GM18858 (cell line): Measurements from ENCODE around the gene FBXO9.

ENCODE experiments used
- ATAC-seq: cut with Tn5 transposase; IDR thresholded peaks from one replicate; pipeline ENCODE4 v1.9.1; 2021; ENCODE audit not compliant: unreplicated experiment

FBXO9 gene

GRCh38 chr6:53086302-53086701 lies 21.1 kb downstream of the FBXO9 start:
- no peak for ATAC-seq

GRCh38 chr6:53089948-53090347 lies 24.7 kb downstream of the FBXO9 start:
- no peak for ATAC-seq

DNA sequence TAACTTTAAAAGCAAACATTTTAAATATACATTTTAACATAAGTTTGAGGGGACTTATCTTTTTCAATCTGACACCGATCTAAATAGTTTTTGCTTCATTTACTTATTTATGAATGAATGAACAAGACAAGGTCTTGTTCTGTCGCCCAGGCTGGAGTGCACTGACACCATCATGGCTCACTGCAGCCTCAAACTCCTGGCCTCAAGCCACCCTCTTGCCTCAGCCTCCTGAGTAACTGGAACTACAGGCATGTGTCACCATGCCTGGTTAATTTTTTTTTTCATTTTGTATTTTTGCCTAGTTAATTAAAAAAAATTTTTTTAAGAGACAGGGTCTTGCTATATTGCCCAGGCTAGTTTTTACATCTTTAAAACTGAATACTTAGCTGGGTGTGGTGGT lies 25.4 kb downstream of the FBXO9 start:
- ATAC-seq: no peak

DNA sequence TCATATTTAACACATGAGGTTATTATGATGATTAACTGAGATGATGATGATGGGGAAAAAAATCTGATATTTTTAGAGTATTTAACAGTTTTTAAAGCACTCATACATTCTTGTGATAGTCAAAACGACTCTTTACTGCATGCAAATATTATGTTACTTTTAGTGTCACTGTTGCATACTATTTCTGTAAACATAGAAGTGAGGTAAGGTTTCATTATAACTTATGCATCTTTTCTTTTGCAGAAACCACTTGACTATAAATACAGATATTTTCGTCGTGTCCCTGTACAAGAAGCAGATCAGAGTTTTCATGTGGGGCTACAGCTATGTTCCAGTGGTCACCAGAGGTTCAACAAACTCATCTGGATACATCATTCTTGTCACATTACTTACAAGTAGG lies 30.1 kb downstream of the FBXO9 start:
- ATAC-seq: no peak

- no peak for ATAC-seq
Observed at GRCh38 chr6:53095716-53096115, 30.5 kb downstream of the FBXO9 start.

DNA sequence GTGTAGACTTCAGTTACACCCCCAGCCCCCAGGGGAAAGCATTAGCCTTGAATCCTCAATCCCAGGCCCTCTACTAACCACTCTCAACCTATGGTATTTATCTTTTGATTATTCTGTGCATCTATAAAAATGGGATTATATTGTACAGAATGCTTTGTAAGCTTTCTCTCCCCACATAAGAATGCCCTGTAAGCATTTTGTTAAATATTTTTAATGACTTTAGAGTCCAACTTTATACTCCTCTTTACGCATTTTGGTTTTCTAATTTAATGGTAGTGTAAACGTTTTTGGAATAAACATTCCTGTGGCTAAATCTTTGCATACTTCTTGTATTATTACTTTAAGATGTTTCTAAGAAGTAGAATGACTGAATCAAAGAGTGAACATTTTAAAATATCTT lies 35.4 kb downstream of the FBXO9 start:
- ATAC-seq: no peak

GRCh38 chr6:53101006-53101405 lies 35.8 kb downstream of the FBXO9 start:
- no peak for ATAC-seq

DNA sequence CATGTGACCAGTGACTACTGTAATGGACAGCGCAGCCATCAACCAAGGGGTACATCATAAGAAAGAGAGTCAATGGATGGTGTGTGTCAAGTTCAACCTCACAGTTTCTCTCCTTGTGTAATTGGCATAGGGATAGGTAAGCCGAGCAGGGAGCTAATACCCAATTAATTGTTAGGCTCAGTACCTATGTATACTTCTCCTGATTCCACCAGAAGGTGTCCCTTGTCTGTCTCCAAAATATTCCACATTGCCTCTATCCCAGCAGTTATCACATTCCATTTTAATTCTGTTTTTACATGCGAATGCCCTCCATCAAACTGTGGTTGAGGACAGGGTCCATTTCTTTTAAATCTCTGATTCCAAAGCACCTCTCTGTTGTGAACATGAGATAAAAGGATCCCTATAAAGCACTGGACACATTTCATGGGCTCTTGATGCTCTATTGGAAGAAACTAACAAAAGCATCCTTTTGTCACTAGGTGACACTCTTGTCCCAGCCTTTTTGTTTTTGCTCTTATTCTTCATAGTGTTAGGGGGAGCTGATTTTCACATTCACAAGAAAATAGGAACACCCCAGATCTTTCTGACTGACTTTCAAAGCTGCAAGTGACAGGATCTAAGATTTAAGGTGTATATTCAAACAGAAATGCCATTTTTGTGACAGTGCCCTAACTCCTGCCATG lies 38.9 kb downstream of the FBXO9 start:
- ATAC-seq: no peak

DNA sequence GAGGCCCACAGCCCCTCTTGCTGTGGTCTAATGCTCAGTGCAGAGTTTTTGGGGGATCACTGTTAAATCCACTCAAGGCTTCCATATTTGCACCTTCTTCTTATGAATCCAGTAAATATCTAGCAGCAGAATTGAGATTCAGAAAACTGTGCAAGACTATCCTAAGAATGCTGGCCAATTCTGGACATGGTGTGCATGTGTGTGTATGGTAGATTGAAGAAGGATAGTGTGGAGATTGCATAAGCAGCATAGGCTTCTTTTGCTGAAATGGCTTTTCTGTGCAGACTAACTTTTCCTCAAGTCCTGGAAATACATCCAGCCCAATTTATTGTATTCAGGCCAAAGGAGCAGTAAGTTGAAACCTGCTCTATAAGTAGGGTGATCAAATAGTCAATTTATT lies 39.7 kb downstream of the FBXO9 start:
- no peak for ATAC-seq

DNA sequence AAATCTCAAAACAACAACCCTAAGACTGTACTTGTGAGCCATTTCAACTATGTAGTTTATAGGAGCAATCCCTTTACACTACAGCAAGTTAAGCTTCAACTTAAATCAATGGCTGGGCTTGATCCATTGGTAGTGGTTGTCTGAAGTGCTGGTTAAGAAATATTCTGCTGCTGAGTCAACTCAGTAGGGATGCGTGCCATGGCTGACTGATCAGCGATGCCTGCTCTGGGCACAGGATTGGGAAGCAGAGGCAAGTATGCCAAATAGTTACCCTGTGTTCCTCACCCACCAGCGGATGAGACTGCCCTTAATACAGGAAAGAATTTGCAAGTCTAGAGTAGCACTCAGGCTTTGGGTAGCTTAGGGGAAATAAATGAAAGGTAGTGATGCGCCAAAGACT lies 41.9 kb downstream of the FBXO9 start:
- ATAC-seq: no peak

GRCh38 chr6:53109612-53110011 lies 44.4 kb downstream of the FBXO9 start:
- ATAC-seq: no peak

DNA sequence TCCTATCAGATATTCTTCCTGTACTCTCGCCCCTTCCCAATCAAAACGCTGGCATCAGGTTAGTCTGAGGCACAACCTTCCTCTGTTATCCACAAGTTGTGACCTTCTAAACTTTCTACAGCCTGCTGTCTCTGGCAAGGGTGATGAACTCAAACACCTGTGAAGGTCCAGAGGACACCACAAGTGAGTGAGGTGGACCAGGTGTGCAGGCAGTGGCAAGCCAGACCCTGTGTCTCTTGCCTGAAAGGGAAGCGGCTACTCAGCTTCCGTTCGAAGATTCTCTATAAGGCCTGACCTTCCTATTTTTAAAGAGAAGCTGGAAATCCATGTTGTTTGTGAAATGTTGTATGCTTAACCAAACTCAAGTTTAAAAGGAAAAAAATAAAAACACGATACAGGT lies 46.7 kb downstream of the FBXO9 start:
- ATAC-seq: no peak

DNA sequence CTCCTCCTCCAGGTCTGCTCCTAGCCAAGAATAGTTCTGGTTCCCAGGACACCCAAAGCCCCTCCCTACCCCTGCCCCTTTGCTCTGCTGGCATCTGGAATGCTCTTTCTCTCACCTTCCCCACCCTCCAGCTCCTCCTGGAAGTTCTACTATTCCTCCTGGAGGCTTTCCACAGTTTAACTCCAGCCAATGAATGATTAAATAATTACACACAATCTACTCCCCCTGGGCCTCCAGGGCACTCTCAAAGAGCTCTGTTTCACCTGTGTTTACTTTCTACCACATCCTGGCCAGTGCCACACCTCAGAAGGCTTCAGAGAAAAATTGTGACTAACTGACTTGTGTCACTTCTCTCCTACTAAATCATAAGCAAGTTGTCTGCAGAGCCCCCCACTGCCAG lies 47.2 kb downstream of the FBXO9 start:
- no peak for ATAC-seq

GRCh38 chr6:53112871-53113270 lies 47.7 kb downstream of the FBXO9 start:
- ATAC-seq: no peak

DNA sequence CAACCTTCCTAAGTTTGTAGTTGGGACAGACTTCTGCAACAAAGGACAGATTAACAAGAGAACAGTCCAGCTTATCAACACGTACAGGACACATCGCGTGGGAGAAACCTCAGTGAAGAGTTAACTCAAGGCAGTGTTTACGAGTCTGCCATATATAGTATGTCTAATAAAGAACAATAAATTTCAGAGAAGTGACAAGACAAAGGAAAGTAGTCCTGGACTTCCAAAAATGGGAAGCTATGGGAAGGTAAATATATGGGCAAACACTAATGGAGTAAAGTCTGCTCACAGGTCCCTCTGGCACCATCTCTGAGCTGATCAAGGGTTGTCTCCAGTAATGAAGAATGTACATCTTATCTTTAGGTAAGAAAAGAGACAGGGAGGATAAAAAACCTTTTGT lies 48.5 kb downstream of the FBXO9 start:
- ATAC-seq: no peak

DNA sequence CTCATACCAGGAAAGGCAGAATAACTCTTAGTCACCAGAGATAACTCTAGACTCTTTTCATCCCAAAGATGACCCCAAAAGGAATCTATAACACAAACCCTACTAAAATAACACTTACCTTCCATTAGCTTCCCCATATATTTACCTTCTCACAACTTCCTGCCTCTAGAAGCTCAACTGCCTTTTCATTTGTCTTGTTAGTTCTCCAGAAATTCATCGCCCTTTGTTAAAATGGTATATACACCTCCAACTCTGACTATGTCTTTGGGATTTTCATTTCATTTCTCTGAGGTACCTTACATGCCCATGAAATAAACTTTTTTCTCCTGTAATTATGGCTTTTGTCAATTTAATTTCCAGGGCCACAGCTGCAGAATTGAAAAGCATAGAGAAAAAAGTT lies 49.9 kb downstream of the FBXO9 start:
- ATAC-seq: no peak

DNA sequence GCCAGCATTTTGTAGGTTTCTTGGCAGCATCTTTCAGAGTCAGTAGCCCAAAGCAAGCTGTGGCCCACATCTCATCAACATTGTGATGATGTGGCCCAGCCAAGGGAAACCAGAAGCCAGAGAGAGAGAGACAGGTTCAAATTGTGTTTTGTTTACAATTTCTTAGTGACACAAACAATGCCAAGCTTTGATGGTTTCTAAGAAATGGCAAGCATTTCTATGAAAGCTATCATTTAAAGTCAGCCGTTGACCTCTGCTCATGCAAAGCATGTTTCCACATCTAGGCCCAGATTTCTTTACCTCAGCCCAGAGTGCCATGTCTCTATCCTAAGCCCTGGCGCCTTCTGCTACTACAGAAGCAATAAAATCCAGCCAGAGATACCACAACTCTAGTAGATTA lies 50.5 kb downstream of the FBXO9 start:
- no peak for ATAC-seq

DNA sequence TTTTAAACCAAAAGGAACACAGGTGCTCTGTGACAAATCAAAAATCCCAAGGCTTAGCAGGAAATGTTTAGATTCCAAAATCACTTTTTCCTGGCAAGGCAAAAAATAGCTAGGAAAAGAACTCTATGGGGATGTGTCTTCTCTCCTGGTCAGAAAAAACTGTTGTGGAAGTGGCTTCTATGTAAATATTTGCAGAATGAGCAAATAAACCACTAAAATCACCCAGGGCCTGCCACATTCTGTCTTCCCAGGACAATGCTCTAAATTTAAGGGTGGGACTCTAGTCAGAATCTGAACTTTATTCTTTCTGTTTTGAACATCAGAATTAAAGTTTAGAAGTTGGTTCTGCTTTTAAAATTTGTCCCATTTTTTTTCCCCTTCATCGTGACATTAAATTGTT lies 54.1 kb downstream of the FBXO9 start:
- no peak for ATAC-seq

DNA sequence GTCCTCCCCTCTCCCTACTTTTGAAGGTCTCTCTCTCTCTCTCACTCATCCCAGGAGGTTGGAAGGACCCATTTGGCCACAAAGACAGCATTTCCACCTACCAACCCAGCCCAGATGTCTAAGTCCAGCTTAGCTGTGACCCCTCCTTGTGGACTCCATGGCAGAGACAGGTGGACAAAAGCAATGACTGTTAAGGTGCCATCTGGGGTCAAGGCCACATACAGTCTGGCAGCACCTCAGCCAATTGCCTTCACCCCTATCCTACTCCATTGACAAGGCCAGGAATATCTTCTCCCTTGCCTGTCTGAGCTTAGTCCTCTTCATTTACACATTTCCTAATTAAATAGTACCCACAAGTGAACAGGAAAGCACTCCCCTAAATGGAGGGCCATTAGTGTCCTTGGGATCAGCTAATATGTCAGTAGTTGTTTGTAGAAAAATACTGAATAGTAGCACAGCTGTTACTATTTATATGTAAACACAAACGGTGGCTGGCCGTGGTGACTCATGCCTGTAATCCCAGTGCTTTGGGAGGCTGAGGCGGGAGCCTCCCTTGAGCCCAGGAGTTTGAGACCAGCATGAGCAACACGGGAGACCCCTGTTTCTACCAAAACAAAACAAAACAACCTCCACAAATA lies 54.7 kb downstream of the FBXO9 start:
- no peak for ATAC-seq

GRCh38 chr6:53124131-53124800 lies 59.1 kb downstream of the FBXO9 start:
- no peak for ATAC-seq

DNA sequence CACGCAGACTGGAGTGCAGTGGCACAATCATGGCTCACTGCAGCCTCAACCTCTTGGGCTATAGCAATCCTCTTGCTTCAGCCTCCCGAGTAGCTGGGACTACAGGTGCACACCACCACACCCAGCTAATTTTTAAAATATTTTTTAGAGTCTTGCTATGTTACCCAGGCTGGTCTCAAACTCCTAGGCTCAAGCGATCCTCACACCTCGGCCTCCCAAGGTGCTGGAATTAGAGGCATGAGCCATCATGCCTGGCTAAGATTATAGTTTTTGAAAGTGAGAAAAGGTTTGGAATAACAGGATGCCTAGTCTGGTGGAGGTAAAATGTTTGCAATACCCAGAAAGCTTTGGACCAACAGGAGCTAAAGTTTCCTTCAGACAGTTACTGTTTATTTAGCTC lies 60.1 kb downstream of the FBXO9 start:
- no peak for ATAC-seq

DNA sequence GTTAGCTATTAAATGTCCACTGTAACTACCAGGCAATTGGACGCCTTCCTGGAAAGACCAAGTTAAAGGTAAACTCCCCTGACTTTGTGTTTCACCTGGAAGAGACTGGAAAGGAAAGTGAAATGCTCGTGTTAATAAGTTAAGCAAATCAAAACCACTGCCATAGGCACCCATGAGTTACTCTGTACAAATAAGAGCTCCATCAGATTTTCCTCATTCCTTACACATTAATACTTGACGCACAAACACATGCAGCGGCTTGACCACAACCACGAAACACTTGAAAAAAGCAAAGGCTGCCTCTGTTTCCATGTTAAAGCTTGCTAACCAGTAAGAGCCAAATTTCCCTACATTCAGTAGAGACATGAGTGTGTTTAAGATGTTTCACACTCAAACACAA lies 63.6 kb downstream of the FBXO9 start:
- ATAC-seq: no peak
